A549 (cell line): ENCODE measurements around the gene CTBP2. TPM values are rescaled to one million over a fixed set of nuclear protein-coding genes. Genes with fewer than 3 reads are reported as not detected.

Experiments
- ATAC-seq, 2 experiments: fragments of 200-7000 bp in 1 of 2; fragments of >200 bp in 1 of 2; cut with Nextera tagmentation in 1 of 2; cut with Tn5 transposase in 1 of 2; 3 replicates each; pipeline versions ENCODE4 v1.8.0 to v1.9.1; 2018 to 2020; ENCODE audit warnings: mild to moderate bottlenecking in 1 of 2, moderate library complexity in 1 of 2
- CTCF ChIA-PET: fragments of 300-600 bp; sonication (Branson Sonifier 250); formaldehyde crosslinking; extraction: SDS; loops from one replicate; lab custom pipeline; 2021; ENCODE audit warnings: antibody characterized with exemption, inconsistent platforms; lab: Yijun Ruan, JAX
- POLR2A ChIA-PET: fragments of 350-600 bp; formaldehyde crosslinking; extraction: SDS; loops from one replicate; lab custom pipeline; 2021; ENCODE audit warnings: antibody characterized with exemption, inconsistent platforms; lab: Yijun Ruan, JAX
- DNase-seq, 2 experiments: peaks; one replicate each; pipeline versions ENCODE4 v3.0.0 to v3.0.0-alpha.2; 2011 to 2016; ENCODE audit warnings: low read depth in 1 of 2, low spot score in 1 of 2
- FAIRE-seq: peaks from 2 replicates; lab custom pipeline; 2011; peaks lifted over from hg19 to GRCh38; lab: Jason Lieb, UNC
- H3K27ac ChIP-seq, 2 experiments: fragments of >200 bp; sonication (Bioruptor Twin); formaldehyde crosslinking; 3 replicates each; pipeline ENCODE4 v1.5.1; 2016 to 2017
- H3K4me1 ChIP-seq: fragments of >200 bp; sonication (Bioruptor Twin); formaldehyde crosslinking; 3 replicates; pipeline ENCODE4 v1.6.1; 2016
- H3K4me2 ChIP-seq: fragments of >200 bp; sonication (Bioruptor Twin); formaldehyde crosslinking; 3 replicates; pipeline ENCODE4 v1.6.1; 2016
- H3K4me3 ChIP-seq: fragments of >200 bp; sonication (Bioruptor Twin); formaldehyde crosslinking; 3 replicates; pipeline ENCODE4 v1.5.1; 2016
- H3K9me3 ChIP-seq: fragments of >200 bp; sonication (Bioruptor Twin); formaldehyde crosslinking; 3 replicates; pipeline ENCODE4 v1.6.1; 2016
- BHLHE40 ChIP-seq: IDR thresholded peaks from 2 replicates; pipeline ENCODE4 v1.6.1; 2012; ENCODE audit warnings: low read depth, low read length, inconsistent platforms
- CBX2 ChIP-seq: fragments of 200-600 bp; sonication (generic); IDR thresholded peaks from 2 replicates; pipeline ENCODE4 v1.6.1; 2016; ENCODE audit warnings: low read depth, mild to moderate bottlenecking, borderline replicate concordance
- CEBPB ChIP-seq, 2 experiments: fragments of >200 bp in 1 of 2; sonication (Bioruptor Twin) in 1 of 2; formaldehyde crosslinking in 1 of 2; IDR thresholded peaks; 2 replicates each; pipeline ENCODE4 v1.6.1; 2012 to 2016
- EHMT2 ChIP-seq: fragments of 200-600 bp; sonication (generic); IDR thresholded peaks from 2 replicates; pipeline ENCODE4 v1.6.1; 2016; ENCODE audit warnings: antibody characterized with exemption, low read depth, mild to moderate bottlenecking, moderate library complexity
- HOXA7 ChIP-seq: fragments of 250-450 bp; sonication (Bioruptor Pico); IDR thresholded peaks from 2 replicates; pipeline ENCODE4 v1.5.0; 2020; ENCODE audit warnings: mild to moderate bottlenecking, moderate library complexity
- JUN ChIP-seq, 2 experiments: fragments of >200 bp; sonication (Bioruptor Twin); formaldehyde crosslinking; IDR thresholded peaks; 2 replicates in 1 of 2; 3 replicates in 1 of 2; pipeline ENCODE4 v1.6.1; 2016 to 2017
- JUNB ChIP-seq: fragments of >200 bp; sonication (Bioruptor Twin); formaldehyde crosslinking; IDR thresholded peaks from 2 replicates; pipeline ENCODE4 v1.6.1; 2016
- KDM1A ChIP-seq: fragments of 200-600 bp; sonication (generic); IDR thresholded peaks from 2 replicates; pipeline ENCODE4 v1.6.1; 2016; ENCODE audit warnings: low read depth, mild to moderate bottlenecking
- MAFK ChIP-seq: fragments of 450-650 bp; IDR thresholded peaks from 2 replicates; pipeline ENCODE4 v1.6.1; 2014; ENCODE audit not compliant: partially characterized antibody
- MYC ChIP-seq: IDR thresholded peaks from 2 replicates; pipeline ENCODE4 v1.6.1; 2012; ENCODE audit warnings: mild to moderate bottlenecking, inconsistent platforms, low read length, improper control_type of control experiment, borderline replicate concordance
- NFE2L2 ChIP-seq: fragments of 150-350 bp; conservative IDR thresholded peaks from 2 replicates; pipeline ENCODE4 v1.6.1; 2014; ENCODE audit warnings: low read length
- NR3C1 ChIP-seq: fragments of >200 bp; sonication (Bioruptor Twin); formaldehyde crosslinking; IDR thresholded peaks from 3 replicates; pipeline ENCODE4 v1.6.1; 2017
- PHF8 ChIP-seq: fragments of 200-600 bp; sonication (generic); IDR thresholded peaks from 2 replicates; pipeline ENCODE4 v1.6.1; 2016; ENCODE audit warnings: low read depth, mild to moderate bottlenecking, antibody characterized with exemption, moderate library complexity, borderline replicate concordance
- POLR2A ChIP-seq: IDR thresholded peaks from 2 replicates; pipeline ENCODE4 v1.6.1; 2012; ENCODE audit warnings: mild to moderate bottlenecking, low read length
- RAD21 ChIP-seq, 2 experiments: fragments of >200 bp in 1 of 2; sonication (Bioruptor Twin) in 1 of 2; formaldehyde crosslinking in 1 of 2; IDR thresholded peaks in 1 of 2; conservative IDR thresholded peaks in 1 of 2; 2 replicates in 1 of 2; 3 replicates in 1 of 2; pipeline ENCODE4 v1.6.1; 2012 to 2018; ENCODE audit warnings: inconsistent platforms in 1 of 2
- RFX5 ChIP-seq: fragments of 450-650 bp; IDR thresholded peaks from 2 replicates; pipeline ENCODE4 v1.7.1; 2014; ENCODE audit warnings: antibody characterized with exemption, mild to moderate bottlenecking, moderate library complexity
- RNF2 ChIP-seq: fragments of 200-600 bp; sonication (generic); IDR thresholded peaks from 2 replicates; pipeline ENCODE4 v1.6.1; 2016; ENCODE audit warnings: low read depth, mild to moderate bottlenecking, antibody characterized with exemption, moderate library complexity, borderline replicate concordance
- ZC3H11A ChIP-seq: fragments of 450-650 bp; IDR thresholded peaks from 2 replicates; pipeline ENCODE4 v1.6.1; 2014; ENCODE audit warnings: antibody characterized with exemption, mild to moderate bottlenecking
- ZNF302 ChIP-seq: fragments of 250-450 bp; sonication (Bioruptor Pico); IDR thresholded peaks from 2 replicates; pipeline ENCODE4 v1.9.0; 2021; ENCODE audit warnings: inconsistent platforms, mild to moderate bottlenecking, moderate library complexity
- WGBS: methylation state at CpG from one replicate; pipeline ENCODE4 v1.1.6; 2017; ENCODE audit errors: missing lambda C conversion rate; 5-methylcytosine and 5-hydroxymethylcytosine counted together
- polyA plus RNA-seq, 4 experiments: library from polyadenylated mRNA; depleted of rRNA in 3 of 4; stranded (reverse); fragments of >200 nt; fragmentation: RNase III in 1 of 4; extraction: RNeasy Plus Mini Kit Qiagen cat#74134 plus additional on column Dnase treatment in 1 of 4; gene quantifications; 2 replicates in 3 of 4; 3 replicates in 1 of 4; pipeline ENCODE4 v1.2.3, GENCODE V29; 2011 to 2017
- TF ChIP-seq, protein P1 (sequence below): IDR thresholded peaks from 2 replicates; pipeline ENCODE4 v1.6.1; 2012
- TF ChIP-seq, protein P2 (sequence below): fragments of 150-350 bp; IDR thresholded peaks from 2 replicates; pipeline ENCODE4 v1.6.1; 2014; ENCODE audit warnings: low read depth, mild to moderate bottlenecking, low read length
- TF ChIP-seq, protein P3 (sequence below): fragments of 250-450 bp; sonication (Bioruptor Pico); IDR thresholded peaks from 2 replicates; pipeline ENCODE4 v1.5.0; 2021; ENCODE audit warnings: mild to moderate bottlenecking, moderate library complexity, borderline replicate concordance
- TF ChIP-seq, protein P4 (sequence below): IDR thresholded peaks from 2 replicates; pipeline ENCODE4 v1.6.1; 2012

CTBP2 gene
- polyA plus RNA-seq, 2 of the 4 experiments (the other 2 are of a cell fraction), result 74.9 to 78.9 TPM

DNA sequence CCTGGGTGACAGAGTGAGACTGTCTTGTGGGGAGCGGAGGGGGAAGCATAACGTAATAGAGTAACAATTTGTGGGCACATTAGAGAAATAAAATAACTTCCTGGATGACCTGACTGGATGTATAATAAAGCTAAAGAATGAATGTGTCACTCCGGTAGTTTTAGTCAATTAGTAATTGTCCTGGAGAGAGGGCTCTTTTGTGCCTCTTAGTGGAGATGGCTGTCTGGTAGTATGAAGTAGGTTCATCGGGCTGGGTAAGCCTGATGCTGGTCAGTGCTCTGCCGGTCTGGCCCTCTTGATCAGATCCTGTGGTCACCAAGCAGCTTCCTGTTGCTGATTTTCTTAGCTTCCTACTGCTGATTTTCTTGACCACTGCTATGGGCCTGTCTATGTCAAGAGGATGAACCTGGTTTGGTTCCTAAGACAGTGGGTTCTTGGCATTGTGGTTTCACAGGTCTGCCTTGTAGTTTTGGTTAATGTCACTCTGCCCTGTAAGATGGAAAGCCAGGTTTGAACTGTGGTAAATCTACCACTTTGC is 184.3 kb downstream of the CTBP2 start:
- FAIRE-seq, result no peak
- TF ChIP-seq, protein P1, sequence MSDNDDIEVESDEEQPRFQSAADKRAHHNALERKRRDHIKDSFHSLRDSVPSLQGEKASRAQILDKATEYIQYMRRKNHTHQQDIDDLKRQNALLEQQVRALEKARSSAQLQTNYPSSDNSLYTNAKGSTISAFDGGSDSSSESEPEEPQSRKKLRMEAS, result no peak
- TF ChIP-seq RAD21 (conservative IDR thresholded peaks at IDR 0.05 in 1 of 2, IDR thresholded peaks at IDR 0.05 in 1 of 2), result no peak
- no peak for TF ChIP-seq PHF8
- no peak for TF ChIP-seq NFE2L2
- TF ChIP-seq MAFK, result no peak
- no peak for TF ChIP-seq RFX5
- TF ChIP-seq, all 56 proteins: peak for 0
- no peak for DNase-seq
- WGBS, result 90% methylated on average over 5 of the region's 5 CpGs
- Histone ChIP-seq H3K9me3 (no peaks in the 10 kb centered on the region), H3K4me3 (no peak overlapping the region), H3K4me2 (no peak overlapping the region), H3K4me1 (no peaks in the 10 kb centered on the region), H3K27ac (no peak overlapping the region)
- POLR2A ChIA-PET, result no interaction called here
- CTCF ChIA-PET, result interaction anchor here (0.6 to 1.0 kb wide), 2 partner anchors 8 to 9 kb away, joined by 3 read pairs; no protein-coding TSS in a partner anchor
- ATAC-seq, result no peak

DNA sequence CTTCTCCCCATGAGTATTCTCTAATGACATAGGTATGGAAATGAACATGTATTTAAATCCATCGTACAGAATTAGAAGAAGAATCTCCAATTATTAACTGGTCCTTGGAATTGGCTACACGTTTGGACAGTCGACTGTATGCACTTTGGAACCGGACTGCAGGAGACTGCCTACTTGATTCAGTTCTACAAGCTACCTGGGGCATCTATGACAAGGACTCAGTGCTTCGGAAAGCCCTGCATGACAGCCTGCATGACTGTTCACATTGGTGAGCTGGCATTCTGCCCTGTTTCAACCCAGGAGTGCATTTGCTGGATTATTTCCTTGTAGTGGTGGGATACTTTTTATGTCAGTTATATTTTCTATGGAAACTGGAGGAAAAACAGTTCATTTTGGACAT is 186.2 kb downstream of the CTBP2 start:
- ATAC-seq, result no peak
- H3K4me3 ChIP-seq, result no peak overlapping the region
- H3K4me2 ChIP-seq, result no peak overlapping the region
- CTCF ChIA-PET, result no interaction called here
- H3K27ac ChIP-seq, result no peak overlapping the region
- TF ChIP-seq, protein P2, sequence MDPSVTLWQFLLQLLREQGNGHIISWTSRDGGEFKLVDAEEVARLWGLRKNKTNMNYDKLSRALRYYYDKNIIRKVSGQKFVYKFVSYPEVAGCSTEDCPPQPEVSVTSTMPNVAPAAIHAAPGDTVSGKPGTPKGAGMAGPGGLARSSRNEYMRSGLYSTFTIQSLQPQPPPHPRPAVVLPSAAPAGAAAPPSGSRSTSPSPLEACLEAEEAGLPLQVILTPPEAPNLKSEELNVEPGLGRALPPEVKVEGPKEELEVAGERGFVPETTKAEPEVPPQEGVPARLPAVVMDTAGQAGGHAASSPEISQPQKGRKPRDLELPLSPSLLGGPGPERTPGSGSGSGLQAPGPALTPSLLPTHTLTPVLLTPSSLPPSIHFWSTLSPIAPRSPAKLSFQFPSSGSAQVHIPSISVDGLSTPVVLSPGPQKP, result no peak
- TF ChIP-seq RAD21 (conservative IDR thresholded peaks at IDR 0.05 in 1 of 2, IDR thresholded peaks at IDR 0.05 in 1 of 2), result no peak
- TF ChIP-seq KDM1A, result no peak
- TF ChIP-seq CEBPB (IDR thresholded peaks at IDR 0.05), result no peak
- TF ChIP-seq ZC3H11A, result no peak
- TF ChIP-seq HOXA7, result no peak
- no peak for TF ChIP-seq EHMT2
- no peaks in the 10 kb centered on the region for H3K9me3 ChIP-seq
- no peaks in the 10 kb centered on the region for H3K4me1 ChIP-seq
- DNase-seq, result no peak
- POLR2A ChIA-PET, result no interaction called here
- no peak for FAIRE-seq
- WGBS, result 88% methylated on average over 5 of the region's 5 CpGs

DNA sequence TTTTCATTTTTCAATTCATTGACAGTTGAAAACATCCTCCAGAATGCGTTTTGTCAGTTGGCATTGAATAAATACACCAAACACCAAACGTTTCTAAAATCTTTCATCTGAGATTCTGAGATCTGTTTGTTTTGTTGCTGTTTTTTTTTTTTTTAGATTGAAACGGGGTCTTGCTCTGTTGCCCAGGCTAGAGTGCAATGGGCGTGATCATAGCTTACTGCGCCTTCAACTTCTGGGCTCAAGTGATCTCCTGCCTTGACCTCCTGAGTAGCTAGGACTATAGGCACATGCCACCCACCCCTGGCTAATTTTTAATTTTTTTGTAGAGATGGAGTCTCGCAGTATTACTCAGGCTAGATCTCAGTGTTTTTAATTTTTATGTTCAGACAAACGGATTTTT is 187.7 kb downstream of the CTBP2 start:
- H3K4me3 ChIP-seq, result no peak overlapping the region
- FAIRE-seq (no peak), ATAC-seq (no peak), DNase-seq (no peak)
- H3K4me1 ChIP-seq, result no peaks in the 10 kb centered on the region
- H3K4me2 ChIP-seq, result no peak overlapping the region
- WGBS, result 81% methylated on average over 7 of the region's 7 CpGs
- no peak overlapping the region for H3K27ac ChIP-seq
- TF ChIP-seq JUN (IDR thresholded peaks at IDR 0.05), result no peak
- ChIA-PET CTCF (interaction anchor here (0.6 to 1.4 kb wide), 3 partner anchors 10 to 730 kb away, joined by 3 read pairs; no protein-coding TSS in a partner anchor), POLR2A (no interaction called here)
- H3K9me3 ChIP-seq, result no peaks in the 10 kb centered on the region

DNA sequence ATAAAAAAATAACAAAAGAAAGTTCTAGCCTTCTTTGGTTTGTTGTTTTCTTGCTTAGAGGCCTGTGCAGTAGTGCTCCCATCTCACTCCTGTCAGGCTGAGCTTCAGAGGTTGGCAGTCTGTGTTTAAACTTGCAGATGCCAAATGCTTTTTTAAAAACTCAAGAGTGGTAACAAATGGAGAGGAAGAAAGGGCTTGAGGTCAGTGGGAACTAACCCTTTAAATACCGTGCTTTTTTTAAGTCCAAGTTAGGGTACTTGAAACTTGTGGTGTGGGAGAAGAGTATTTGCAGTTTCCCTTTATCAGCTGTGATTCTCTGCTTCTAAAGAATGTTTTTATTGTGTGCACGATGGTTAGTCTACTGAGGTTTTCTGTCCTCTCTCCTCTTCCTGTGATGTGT is 189.1 kb downstream of the CTBP2 start:
- ChIA-PET CTCF (interaction anchor here (0.6 to 2.1 kb wide), 4 partner anchors 12 to 94 kb away, joined by 3 to 5 read pairs (median 4); no protein-coding TSS in a partner anchor), POLR2A (no interaction called here)
- ATAC-seq (no peak), FAIRE-seq (no peak), DNase-seq (no peak)
- Histone ChIP-seq H3K4me3 (no peak overlapping the region), H3K27ac (no peak overlapping the region), H3K9me3 (no peaks in the 10 kb centered on the region), H3K4me2 (no peak overlapping the region), H3K4me1 (no peaks in the 10 kb centered on the region)
- no peak for TF ChIP-seq MYC
- 87% methylated on average over 2 of the region's 2 CpGs for WGBS

DNA sequence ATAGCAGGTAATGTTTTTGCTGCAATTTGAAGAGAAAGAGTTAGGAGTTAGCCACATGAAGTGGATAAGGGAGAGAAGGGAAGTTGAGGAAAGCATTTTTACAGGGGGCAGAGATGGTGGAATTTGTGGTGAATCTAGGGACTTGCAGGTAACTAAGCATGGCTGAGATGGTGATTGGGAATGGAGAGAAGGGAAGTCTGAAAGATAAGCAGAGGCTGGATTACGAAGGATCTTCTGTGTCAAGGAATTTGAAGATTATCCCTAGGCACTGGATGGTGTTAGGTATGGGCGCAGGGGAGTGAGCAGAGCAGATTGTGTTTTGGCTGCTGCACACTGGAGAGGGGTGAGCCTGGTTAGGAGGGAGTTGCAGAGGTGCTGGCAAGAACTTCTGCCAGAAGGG is 193.1 kb downstream of the CTBP2 start:
- FAIRE-seq (no peak), ATAC-seq (no peak), DNase-seq (no peak)
- no peaks in the 10 kb centered on the region for H3K9me3 ChIP-seq
- H3K4me2 ChIP-seq, result no peak overlapping the region
- no peak overlapping the region for H3K4me3 ChIP-seq
- WGBS, result 93% methylated on average over 2 of the region's 2 CpGs
- POLR2A ChIA-PET, result no interaction called here
- no peak for TF ChIP-seq JUNB
- no peak for TF ChIP-seq ZNF302 (CRISPR knock-in tag)
- TF ChIP-seq, protein P1, result no peak
- TF ChIP-seq, protein P3, sequence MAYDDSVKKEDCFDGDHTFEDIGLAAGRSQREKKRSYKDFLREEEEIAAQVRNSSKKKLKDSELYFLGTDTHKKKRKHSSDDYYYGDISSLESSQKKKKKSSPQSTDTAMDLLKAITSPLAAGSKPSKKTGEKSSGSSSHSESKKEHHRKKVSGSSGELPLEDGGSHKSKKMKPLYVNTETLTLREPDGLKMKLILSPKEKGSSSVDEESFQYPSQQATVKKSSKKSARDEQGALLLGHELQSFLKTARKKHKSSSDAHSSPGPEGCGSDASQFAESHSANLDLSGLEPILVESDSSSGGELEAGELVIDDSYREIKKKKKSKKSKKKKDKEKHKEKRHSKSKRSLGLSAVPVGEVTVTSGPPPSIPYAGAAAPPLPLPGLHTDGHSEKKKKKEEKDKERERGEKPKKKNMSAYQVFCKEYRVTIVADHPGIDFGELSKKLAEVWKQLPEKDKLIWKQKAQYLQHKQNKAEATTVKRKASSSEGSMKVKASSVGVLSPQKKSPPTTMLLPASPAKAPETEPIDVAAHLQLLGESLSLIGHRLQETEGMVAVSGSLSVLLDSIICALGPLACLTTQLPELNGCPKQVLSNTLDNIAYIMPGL (CRISPR knock-in tag), result no peak
- TF ChIP-seq RNF2, result no peak
- TF ChIP-seq, protein P4, sequence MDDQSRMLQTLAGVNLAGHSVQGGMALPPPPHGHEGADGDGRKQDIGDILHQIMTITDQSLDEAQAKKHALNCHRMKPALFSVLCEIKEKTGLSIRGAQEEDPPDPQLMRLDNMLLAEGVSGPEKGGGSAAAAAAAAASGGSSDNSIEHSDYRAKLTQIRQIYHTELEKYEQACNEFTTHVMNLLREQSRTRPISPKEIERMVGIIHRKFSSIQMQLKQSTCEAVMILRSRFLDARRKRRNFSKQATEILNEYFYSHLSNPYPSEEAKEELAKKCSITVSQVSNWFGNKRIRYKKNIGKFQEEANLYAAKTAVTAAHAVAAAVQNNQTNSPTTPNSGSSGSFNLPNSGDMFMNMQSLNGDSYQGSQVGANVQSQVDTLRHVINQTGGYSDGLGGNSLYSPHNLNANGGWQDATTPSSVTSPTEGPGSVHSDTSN, result no peak
- no peak for TF ChIP-seq POLR2A
- TF ChIP-seq CBX2, result no peak
- no peak for TF ChIP-seq BHLHE40
- no peak for TF ChIP-seq RAD21 (conservative IDR thresholded peaks at IDR 0.05 in 1 of 2, IDR thresholded peaks at IDR 0.05 in 1 of 2)
- TF ChIP-seq NR3C1, result no peak
- H3K27ac ChIP-seq, result no peak overlapping the region
- H3K4me1 ChIP-seq, result 0 out of 3 replicates have a peak, but pooled peaks cover 3% of the 10 kb centered on the region
- CTCF ChIA-PET, result no interaction called here
